Raji (cell line): ENCODE data around the gene ARMH4.

Experiments
- POLR2A ChIP-seq: IDR thresholded peaks from 2 replicates; pipeline ENCODE4 v1.6.1; 2011; ENCODE audit warnings: low read depth, low read length, control low read depth; ENCODE audit not compliant: insufficient read depth

The ARMH4 gene

GRCh38 chr14:58151133-58152013, 640 bp downstream of the ARMH4 start:
- TF ChIP-seq POLR2A, result no peak

GRCh38 chr14:58150243-58150805, 1.7 kb downstream of the ARMH4 start:
- no peak for TF ChIP-seq POLR2A

- TF ChIP-seq POLR2A, result no peak
These were observed 2.8 kb downstream of the ARMH4 start for GRCh38 chr14:58149196-58149595.

GRCh38 chr14:58146399-58146798, 5.6 kb downstream of the ARMH4 start:
- no peak for TF ChIP-seq POLR2A

- no peak for TF ChIP-seq POLR2A
These were observed 6.1 kb downstream of the ARMH4 start for GRCh38 chr14:58145936-58146335.

GRCh38 chr14:58143106-58143505, 8.9 kb downstream of the ARMH4 start:
- no peak for TF ChIP-seq POLR2A

GRCh38 chr14:58141893-58142292, 10.1 kb downstream of the ARMH4 start:
- no peak for TF ChIP-seq POLR2A

GRCh38 chr14:58138714-58139482, 13.1 kb downstream of the ARMH4 start:
- TF ChIP-seq POLR2A, result no peak

GRCh38 chr14:58138031-58138713, 13.8 kb downstream of the ARMH4 start:
- no peak for TF ChIP-seq POLR2A

GRCh38 chr14:58133739-58134138, 18.3 kb downstream of the ARMH4 start:
- TF ChIP-seq POLR2A, result no peak

GRCh38 chr14:58131386-58131785, 20.6 kb downstream of the ARMH4 start:
- TF ChIP-seq POLR2A, result no peak

GRCh38 chr14:58130116-58130782, 21.8 kb downstream of the ARMH4 start:
- no peak for TF ChIP-seq POLR2A

- TF ChIP-seq POLR2A, result no peak
These were observed 22.8 kb downstream of the ARMH4 start for GRCh38 chr14:58129208-58129607.

GRCh38 chr14:58128416-58128815, 23.6 kb downstream of the ARMH4 start:
- TF ChIP-seq POLR2A, result no peak
